Ovary (tissue), 10 donors: ENCODE data around the gene SLC22A6. TPM values are rescaled to one million over a fixed set of nuclear protein-coding genes. Genes with fewer than 3 reads are reported as not detected.
A peak's percentile ranks its signal among the peaks of the same experiment; 100 is the strongest.

Experiments used
- DNase-seq, 5 donors: peaks; one replicate each; pipeline ENCODE4 v3.0.0-alpha.2; 2019 to 2020
- H3K27ac ChIP-seq, 2 donors: fragments of 200-600 bp; one replicate each; pipeline versions ENCODE4 v1.5.1 to v1.8.0; 2019 to 2022
- H3K27me3 ChIP-seq: fragments of 200-600 bp; one replicate; pipeline ENCODE4 v1.8.0; 2022
- H3K36me3 ChIP-seq: fragments of 200-600 bp; sonication (generic); one replicate; pipeline ENCODE4 v1.5.1; 2019
- H3K4me1 ChIP-seq: one replicate; pipeline ENCODE4 v1.8.1; 2013; ENCODE audit warnings: mild to moderate bottlenecking, moderate library complexity; ENCODE audit not compliant: insufficient read depth
- H3K4me3 ChIP-seq: fragments of 200-600 bp; sonication (generic); one replicate; pipeline ENCODE4 v1.5.1; 2017
- H3K9me3 ChIP-seq, 2 donors: fragments of 200-600 bp in 1 of 2; sonication (generic) in 1 of 2; one replicate each; pipeline versions ENCODE4 v1.5.1 to v1.8.1; 2013 to 2019; ENCODE audit warnings: mild to moderate bottlenecking in 1 of 2, moderate library complexity in 1 of 2
- EP300 ChIP-seq: sonication (generic); formaldehyde crosslinking; IDR thresholded peaks from one replicate; pipeline ENCODE4 v1.6.1; 2017; ENCODE audit warnings: antibody characterized with exemption
- POLR2A ChIP-seq: fragments of 450-650 bp; IDR thresholded peaks from one replicate; pipeline ENCODE4 v1.6.1; 2017; ENCODE audit warnings: antibody characterized with exemption, mild to moderate bottlenecking, moderate library complexity
- WGBS, 3 donors: extraction: QIAGEN DNeasy Blood & Tissue Kit in 1 of 3; methylation state at CpG; one replicate each; pipeline versions ENCODE4 v1.1.5 to v1.1.7; 2013 to 2017; 5-methylcytosine and 5-hydroxymethylcytosine counted together
- intact Hi-C, 4 donors: fragments of 100-400 bp; cut with DNase I; formaldehyde crosslinking; loops; one replicate each; pipeline versions ENCODE4 v1.11.0 to v1.15.1; 2022 to 2023
- long read RNA-seq, 3 donors: library from polyadenylated mRNA in 2 of 3; unstranded in 2 of 3; transcript quantifications; one replicate each; pipeline ENCODE4 v2.0.0 and lab custom pipeline, GENCODE V29; 2021 to 2026
- polyA plus RNA-seq, 2 donors: library from polyadenylated mRNA; stranded (reverse); fragments of 200-250 nt in 1 of 2; fragments of 350-450 nt in 1 of 2; fragmentation: Illumina TruSeq in 1 of 2; extraction: RNeasy Lipid Tissue Mini Kit (QIAGEN cat#74804) in 1 of 2; gene quantifications; one replicate each; pipeline ENCODE4 v1.2.3, GENCODE V29; 2013 to 2014
- total RNA-seq, 7 donors: library from RNA; depleted of rRNA in 2 of 7; stranded (reverse); fragments of >200 nt in 2 of 7; fragmentation: NEBNext Ultra II Directional in 3 of 7; extraction: Animal tissue kit (Norgen Biotek cat#: 25700) in 3 of 7; gene quantifications; one replicate each; pipeline versions ENCODE4 v1.1.0 to v1.2.4, GENCODE V29; 2016 to 2023
- TF ChIP-seq, protein P1 (sequence below), 3 donors: fragments of 450-650 bp in 2 of 3; fragments of 200-600 bp in 1 of 3; IDR thresholded peaks; one replicate each; pipeline versions ENCODE4 v1.5.1 to v1.8.0; 2016 to 2022; ENCODE audit warnings: antibody characterized with exemption in 3 of 3, mild to moderate bottlenecking in 1 of 3
- donor health status: DM: no; HTN: no; CAD: no; lungs with moderate emphysema.
- donor health status: DM: no; HTN: no; CAD: no.
- donor health status: Bipolar disorder and iron deficiency.
- donor health status: DM: yes; HTN: yes; CAD: no.
- donor health status: DM: no; HTN: no; CAD: no.
- donor health status: DM: yes; HTN: yes; CAD: no.

The SLC22A6 gene, protein sequence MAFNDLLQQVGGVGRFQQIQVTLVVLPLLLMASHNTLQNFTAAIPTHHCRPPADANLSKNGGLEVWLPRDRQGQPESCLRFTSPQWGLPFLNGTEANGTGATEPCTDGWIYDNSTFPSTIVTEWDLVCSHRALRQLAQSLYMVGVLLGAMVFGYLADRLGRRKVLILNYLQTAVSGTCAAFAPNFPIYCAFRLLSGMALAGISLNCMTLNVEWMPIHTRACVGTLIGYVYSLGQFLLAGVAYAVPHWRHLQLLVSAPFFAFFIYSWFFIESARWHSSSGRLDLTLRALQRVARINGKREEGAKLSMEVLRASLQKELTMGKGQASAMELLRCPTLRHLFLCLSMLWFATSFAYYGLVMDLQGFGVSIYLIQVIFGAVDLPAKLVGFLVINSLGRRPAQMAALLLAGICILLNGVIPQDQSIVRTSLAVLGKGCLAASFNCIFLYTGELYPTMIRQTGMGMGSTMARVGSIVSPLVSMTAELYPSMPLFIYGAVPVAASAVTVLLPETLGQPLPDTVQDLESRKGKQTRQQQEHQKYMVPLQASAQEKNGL
- total RNA-seq (not detected), polyA plus RNA-seq (not detected)
- long read RNA-seq, donor 1, result 0 reads
- long read RNA-seq, donor 2, result 0 reads
- long read RNA-seq, donor 3, result 0 reads

DNA sequence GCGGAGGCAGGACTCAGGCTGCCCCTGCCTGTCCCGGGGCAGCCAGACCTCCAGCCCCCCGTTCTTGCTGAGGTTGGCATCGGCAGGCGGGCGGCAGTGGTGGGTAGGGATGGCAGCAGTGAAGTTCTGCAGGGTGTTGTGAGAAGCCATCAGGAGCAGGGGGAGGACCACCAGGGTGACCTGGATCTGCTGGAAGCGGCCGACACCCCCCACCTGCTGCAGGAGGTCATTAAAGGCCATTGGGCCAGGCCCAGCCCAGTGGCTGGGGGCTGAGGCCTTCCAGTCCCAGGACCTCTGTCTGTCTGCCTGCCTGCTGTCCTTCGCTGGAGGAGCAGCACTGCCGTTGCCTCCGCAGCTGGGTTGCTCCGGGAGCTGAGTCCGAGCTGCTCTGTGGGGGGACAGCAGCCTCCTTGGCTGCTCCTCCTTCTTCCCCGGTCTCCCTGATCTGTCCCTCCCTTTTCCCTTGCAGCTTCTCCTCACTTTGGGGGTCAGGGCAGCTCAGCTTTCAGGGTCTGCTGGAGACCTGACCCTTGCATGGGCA, at the start of gene SLC22A6:
Gene SLC22A6 (minus strand): TSS at position 517 of the 541 bp plus-strand sequence. CDS start 277 bp downstream, at position 240.
- WGBS, 3 donors, result 48 to 59% (median 51%) methylated on average over 12 to 14 of the region's 14 CpGs
- H3K4me1 ChIP-seq, result no peaks in the 10 kb centered on the region

DNA sequence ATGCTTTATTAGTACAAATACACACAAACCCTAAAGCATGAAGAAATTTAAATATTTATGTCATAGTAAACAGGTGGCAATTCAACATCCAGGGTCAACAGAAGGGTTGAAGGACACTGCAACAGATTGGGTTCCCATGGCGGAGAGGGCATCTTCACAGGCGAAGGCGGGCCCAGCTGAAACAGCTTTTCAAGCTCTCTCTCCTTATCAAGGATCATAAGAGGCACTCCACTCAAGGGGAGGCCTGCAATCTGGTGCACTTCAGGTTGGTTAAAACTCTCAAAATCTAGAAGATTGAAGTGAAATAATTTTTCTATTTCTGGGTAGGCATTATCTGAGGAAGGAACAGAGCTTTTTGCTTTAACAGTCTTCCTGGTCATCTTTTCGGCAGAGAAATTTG, 47.7 kb upstream of the SLC22A6 start:
- H3K36me3 ChIP-seq, result no peaks in the 10 kb centered on the region
- no peaks in the 10 kb centered on the region for H3K4me1 ChIP-seq
- intact Hi-C loops, result no loop called here
- no peaks in the 10 kb centered on the region for H3K27me3 ChIP-seq
- no peaks in the 10 kb centered on the region for H3K9me3 ChIP-seq
- WGBS, 3 donors, result 95 to 97% (median 95%) methylated on average over 4 of the region's 4 CpGs
- DNase-seq, result no peak
- no peak overlapping the region for H3K4me3 ChIP-seq
- TF ChIP-seq POLR2A (no peak), EP300 (no peak)
- TF ChIP-seq, protein P1, sequence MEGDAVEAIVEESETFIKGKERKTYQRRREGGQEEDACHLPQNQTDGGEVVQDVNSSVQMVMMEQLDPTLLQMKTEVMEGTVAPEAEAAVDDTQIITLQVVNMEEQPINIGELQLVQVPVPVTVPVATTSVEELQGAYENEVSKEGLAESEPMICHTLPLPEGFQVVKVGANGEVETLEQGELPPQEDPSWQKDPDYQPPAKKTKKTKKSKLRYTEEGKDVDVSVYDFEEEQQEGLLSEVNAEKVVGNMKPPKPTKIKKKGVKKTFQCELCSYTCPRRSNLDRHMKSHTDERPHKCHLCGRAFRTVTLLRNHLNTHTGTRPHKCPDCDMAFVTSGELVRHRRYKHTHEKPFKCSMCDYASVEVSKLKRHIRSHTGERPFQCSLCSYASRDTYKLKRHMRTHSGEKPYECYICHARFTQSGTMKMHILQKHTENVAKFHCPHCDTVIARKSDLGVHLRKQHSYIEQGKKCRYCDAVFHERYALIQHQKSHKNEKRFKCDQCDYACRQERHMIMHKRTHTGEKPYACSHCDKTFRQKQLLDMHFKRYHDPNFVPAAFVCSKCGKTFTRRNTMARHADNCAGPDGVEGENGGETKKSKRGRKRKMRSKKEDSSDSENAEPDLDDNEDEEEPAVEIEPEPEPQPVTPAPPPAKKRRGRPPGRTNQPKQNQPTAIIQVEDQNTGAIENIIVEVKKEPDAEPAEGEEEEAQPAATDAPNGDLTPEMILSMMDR (IDR thresholded peaks at IDR 0.05), result no peak
- H3K27ac ChIP-seq, result no peak overlapping the region

More for the DNA sequence above, at the start of gene SLC22A6:
- no peak for DNase-seq
- Histone ChIP-seq H3K4me3 (no peak within 1 kb of the TSS), H3K27me3 (no peaks in the 10 kb centered on the region), H3K27ac (no peak within 1 kb of the TSS), H3K36me3 (no peaks in the 10 kb centered on the region), H3K9me3 (no peaks in the 10 kb centered on the region)
- intact Hi-C loops, result no loop called here
- no peak for TF ChIP-seq EP300
- TF ChIP-seq, protein P1 (IDR thresholded peaks at IDR 0.05), result no peak
- TF ChIP-seq POLR2A, result no peak

DNA sequence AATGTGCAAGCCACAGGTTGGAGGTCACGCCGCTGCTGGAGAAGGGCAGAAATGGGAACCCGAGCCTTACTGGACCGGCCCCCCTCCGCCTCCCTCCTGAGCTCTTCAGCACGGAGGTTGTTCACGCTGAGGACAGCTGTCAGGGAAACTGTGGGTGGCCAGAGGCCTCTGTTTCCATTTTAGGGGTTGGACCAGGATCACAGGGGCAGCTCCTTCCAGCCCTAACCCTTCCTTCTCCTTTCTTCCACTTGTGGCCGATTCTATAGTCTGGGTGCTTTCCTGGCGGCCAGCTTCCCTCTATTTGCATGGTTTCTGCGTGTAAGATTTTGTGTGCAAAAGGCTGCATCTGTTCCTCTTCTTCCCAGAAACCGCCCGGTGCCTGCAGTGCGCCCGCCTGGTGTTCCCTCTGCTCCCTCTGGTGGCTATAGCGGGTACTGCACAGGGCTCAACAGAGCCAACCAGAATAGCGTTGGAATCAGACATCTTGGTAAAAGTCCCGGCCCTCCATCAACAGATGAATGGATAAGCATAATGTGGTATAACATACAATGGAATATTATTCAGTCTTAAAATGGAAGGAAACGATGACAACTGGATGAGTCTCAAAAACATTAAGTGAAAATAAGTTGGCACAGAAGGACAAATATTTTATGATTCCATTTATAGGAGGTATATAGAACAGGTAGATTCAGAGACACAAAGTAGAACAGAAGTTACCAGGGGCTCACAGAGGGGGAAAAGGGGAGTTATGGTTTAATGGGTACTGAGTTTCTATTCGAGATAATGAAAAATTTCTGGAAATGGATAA, 39.3 kb upstream of the SLC22A6 start:
- no peaks in the 10 kb centered on the region for H3K36me3 ChIP-seq
- WGBS, 3 donors, result 5 to 10% (median 9%) methylated on average over 17 to 19 of the region's 19 CpGs
- intact Hi-C loops, result loop anchor here (1.0 to 2.0 kb wide), 2 partner anchors 117 to 118 kb away; no protein-coding TSS in a partner anchor
- no peaks in the 10 kb centered on the region for H3K27me3 ChIP-seq
- peaks cover 1% of the 10 kb centered on the region for H3K4me1 ChIP-seq
- H3K9me3 ChIP-seq, result no peaks in the 10 kb centered on the region
- TF ChIP-seq EP300 (no peak), POLR2A (no peak)
- TF ChIP-seq, protein P1 (IDR thresholded peaks at IDR 0.05), result peak; percentile 86 to 96 (median 93)
- no peak overlapping the region for H3K27ac ChIP-seq
- DNase-seq, result peak; percentile 78 to 91 (median 87)
- H3K4me3 ChIP-seq, result no peak overlapping the region

DNA sequence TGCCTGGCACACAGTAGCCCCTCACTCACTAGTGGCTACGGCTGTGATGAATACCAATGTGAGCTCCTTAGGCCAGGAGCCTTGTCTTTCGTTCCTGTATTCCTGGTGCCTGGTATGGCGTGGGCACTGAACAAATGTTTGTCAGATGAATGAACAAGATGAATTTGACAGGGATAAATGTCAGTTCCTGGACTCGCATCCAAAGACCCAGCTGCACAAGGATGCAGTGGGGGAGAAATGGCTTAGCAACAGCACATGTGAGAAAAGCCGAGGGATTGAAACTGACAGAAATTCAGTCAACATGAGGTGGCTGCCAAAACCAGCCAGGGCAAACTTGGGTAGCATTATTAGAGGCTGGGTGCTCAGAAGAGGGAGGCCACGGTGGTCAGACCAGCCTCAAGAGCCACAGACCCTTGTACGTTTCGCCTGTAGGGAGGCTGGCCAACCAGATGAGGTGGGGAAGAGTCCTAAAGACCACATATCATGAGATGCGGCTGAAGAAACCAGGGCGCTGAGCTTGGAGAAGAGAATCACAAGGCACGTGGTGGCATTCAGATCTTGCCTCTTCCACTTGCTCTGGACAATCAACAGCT, 38.6 kb upstream of the SLC22A6 start:
- Histone ChIP-seq H3K36me3 (no peaks in the 10 kb centered on the region), H3K9me3 (no peaks in the 10 kb centered on the region), H3K4me1 (peaks cover 1% of the 10 kb centered on the region), H3K27ac (no peak overlapping the region), H3K27me3 (no peaks in the 10 kb centered on the region), H3K4me3 (no peak overlapping the region)
- no peak for DNase-seq
- TF ChIP-seq EP300 (no peak), POLR2A (no peak)
- TF ChIP-seq, protein P1 (IDR thresholded peaks at IDR 0.05), result no peak
- intact Hi-C loops, result loop anchor here (1.0 to 2.0 kb wide), 2 partner anchors 117 kb away; no protein-coding TSS in a partner anchor
- WGBS, 3 donors, result 86 to 92% (median 88%) methylated on average over 11 of the region's 11 CpGs
